GM23338 (cell line): ENCODE data around the gene MCOLN2. TPM values are rescaled to one million over a fixed set of nuclear protein-coding genes. Genes with fewer than 3 reads are reported as not detected.

Experiments used
- ATAC-seq: fragments of 200-7000 bp; cut with Tn5 transposase; 3 replicates; pipeline ENCODE4 v1.9.1; 2020
- DNase-seq: peaks from one replicate; pipeline ENCODE4 v3.0.0-alpha.2; 2015; ENCODE audit warnings: low spot score
- H2AFZ ChIP-seq: fragments of 200-600 bp; sonication (generic); 2 replicates; pipeline ENCODE4 v1.8.0; 2016; ENCODE audit warnings: antibody characterized with exemption, mild to moderate bottlenecking, moderate library complexity
- H3F3A ChIP-seq: fragments of 200-600 bp; sonication (generic); replicated peaks from 2 replicates; pipeline ENCODE4 v1.8.0; 2017; ENCODE audit warnings: antibody characterized with exemption, mixed run types, low read depth
- H3K27ac ChIP-seq: fragments of 200-600 bp; sonication (generic); 2 replicates; pipeline ENCODE4 v1.6.1; 2016; ENCODE audit warnings: low read depth
- H3K27me3 ChIP-seq: fragments of 200-600 bp; sonication (generic); 2 replicates; pipeline ENCODE4 v1.8.0; 2016; ENCODE audit warnings: mild to moderate bottlenecking, mixed run types, moderate library complexity; ENCODE audit not compliant: insufficient read depth
- H3K36me3 ChIP-seq: fragments of 200-600 bp; sonication (generic); 2 replicates; pipeline ENCODE4 v1.8.0; 2016; ENCODE audit warnings: mild to moderate bottlenecking; ENCODE audit not compliant: insufficient read depth
- H3K4me1 ChIP-seq: fragments of 200-600 bp; sonication (generic); 2 replicates; pipeline ENCODE4 v1.8.0; 2016; ENCODE audit warnings: mild to moderate bottlenecking, moderate library complexity; ENCODE audit not compliant: insufficient read depth
- H3K4me2 ChIP-seq: fragments of 200-600 bp; sonication (generic); 2 replicates; pipeline ENCODE4 v1.7.1; 2017; ENCODE audit warnings: mixed run types
- H3K4me3 ChIP-seq: fragments of 200-600 bp; sonication (generic); 2 replicates; pipeline ENCODE4 v1.6.1; 2016; ENCODE audit warnings: mixed run types
- H3K79me2 ChIP-seq: fragments of 200-600 bp; sonication (generic); replicated peaks from 2 replicates; pipeline ENCODE4 v1.8.0; 2017; ENCODE audit warnings: mild to moderate bottlenecking; ENCODE audit not compliant: insufficient read depth
- H3K9me2 ChIP-seq: fragments of 200-600 bp; sonication (generic); 2 replicates; pipeline ENCODE4 v1.8.0; 2017; ENCODE audit not compliant: insufficient read depth
- H4K20me1 ChIP-seq: fragments of 200-600 bp; sonication (generic); replicated peaks from 2 replicates; pipeline ENCODE4 v1.8.0; 2017; ENCODE audit warnings: mild to moderate bottlenecking; ENCODE audit not compliant: insufficient read depth
- H3K27ac Mint-ChIP-seq: 2 replicates; pipeline ENCODE4 v1.8.0; 2020; ENCODE audit warnings: inconsistent platforms, mild to moderate bottlenecking, moderate library complexity, mixed read lengths
- H3K27me3 Mint-ChIP-seq: 3 replicates; pipeline ENCODE4 v1.8.0; 2022; ENCODE audit warnings: low read depth, mild to moderate bottlenecking, moderate library complexity, mixed read lengths, inconsistent platforms; ENCODE audit not compliant: insufficient read depth, poor library complexity
- H3K36me3 Mint-ChIP-seq: 3 replicates; pipeline ENCODE4 v1.8.0; 2021; ENCODE audit warnings: low read depth, mild to moderate bottlenecking, inconsistent platforms, moderate library complexity, mixed read lengths
- H3K4me1 Mint-ChIP-seq: 3 replicates; pipeline ENCODE4 v1.8.0; 2020; ENCODE audit warnings: mild to moderate bottlenecking, inconsistent platforms, mixed read lengths
- H3K4me3 Mint-ChIP-seq: 3 replicates; pipeline ENCODE4 v1.8.0; 2021; ENCODE audit warnings: moderate library complexity, mild to moderate bottlenecking, inconsistent platforms, mixed read lengths
- H3K9me3 Mint-ChIP-seq: 3 replicates; pipeline ENCODE4 v1.8.0; 2020; ENCODE audit warnings: moderate library complexity, mild to moderate bottlenecking, inconsistent platforms, mixed read lengths
- CREB1 ChIP-seq: fragments of 250-450 bp; sonication (Bioruptor Pico); IDR thresholded peaks from 2 replicates; pipeline ENCODE4 v1.5.0; 2020; ENCODE audit warnings: low read depth, mild to moderate bottlenecking, moderate library complexity
- EZH2 ChIP-seq: fragments of 200-600 bp; sonication (generic); IDR thresholded peaks from one replicate; pipeline ENCODE4 v1.8.0; 2017; ENCODE audit warnings: antibody characterized with exemption, mild to moderate bottlenecking, low read depth; ENCODE audit not compliant: unreplicated experiment
- EZH2phosphoT487 ChIP-seq: fragments of 200-600 bp; sonication (generic); IDR thresholded peaks from one replicate; pipeline ENCODE4 v1.8.1; 2018; ENCODE audit warnings: antibody characterized with exemption; ENCODE audit not compliant: unreplicated experiment
- JUNB ChIP-seq: IDR thresholded peaks from one replicate; pipeline ENCODE4 v1.6.1; 2016; ENCODE audit warnings: antibody characterized with exemption; ENCODE audit not compliant: unreplicated experiment
- POLR2AphosphoS5 ChIP-seq: IDR thresholded peaks from 2 replicates; pipeline ENCODE4 v1.6.1; 2016; ENCODE audit warnings: antibody characterized with exemption, low read depth
- ZNF114 ChIP-seq: fragments of 250-450 bp; sonication (Bioruptor Pico); IDR thresholded peaks from 2 replicates; pipeline ENCODE4 v1.5.0; 2020; ENCODE audit warnings: mild to moderate bottlenecking, moderate library complexity
- ZNF462 ChIP-seq: fragments of 250-450 bp; sonication (Bioruptor Pico); IDR thresholded peaks from 2 replicates; pipeline ENCODE4 v1.5.0; 2020; ENCODE audit warnings: mild to moderate bottlenecking, moderate library complexity
- polyA plus RNA-seq: library from polyadenylated mRNA; unstranded; fragments of >200 nt; fragmentation: Nextera tagmentation; extraction: Ambion mirVana; gene quantifications from 2 replicates; pipeline ENCODE4 v1.2.1, GENCODE V29; 2016
- total RNA-seq: library from RNA; depleted of rRNA; stranded (reverse); fragments of >200 nt; shearing (Covaris generic); gene quantifications from 2 replicates; pipeline ENCODE4 v1.2.3, GENCODE V29; 2014

Gene MCOLN2
- total and polyA plus RNA-seq, 2 experiments from 2014 or later, result 2.7 to 10.0 TPM

- TF ChIP-seq ZNF462 (CRISPR knock-in tag), result no peak
- TF ChIP-seq ZNF114, result no peak
- no peak for TF ChIP-seq EZH2
- TF ChIP-seq CREB1 (CRISPR knock-in tag), result no peak
- TF ChIP-seq EZH2phosphoT487, result no peak
- no peak for TF ChIP-seq JUNB
Measured at GRCh38 chr1:84885469-84885868, 111.4 kb downstream of the MCOLN2 start (continued).

DNA sequence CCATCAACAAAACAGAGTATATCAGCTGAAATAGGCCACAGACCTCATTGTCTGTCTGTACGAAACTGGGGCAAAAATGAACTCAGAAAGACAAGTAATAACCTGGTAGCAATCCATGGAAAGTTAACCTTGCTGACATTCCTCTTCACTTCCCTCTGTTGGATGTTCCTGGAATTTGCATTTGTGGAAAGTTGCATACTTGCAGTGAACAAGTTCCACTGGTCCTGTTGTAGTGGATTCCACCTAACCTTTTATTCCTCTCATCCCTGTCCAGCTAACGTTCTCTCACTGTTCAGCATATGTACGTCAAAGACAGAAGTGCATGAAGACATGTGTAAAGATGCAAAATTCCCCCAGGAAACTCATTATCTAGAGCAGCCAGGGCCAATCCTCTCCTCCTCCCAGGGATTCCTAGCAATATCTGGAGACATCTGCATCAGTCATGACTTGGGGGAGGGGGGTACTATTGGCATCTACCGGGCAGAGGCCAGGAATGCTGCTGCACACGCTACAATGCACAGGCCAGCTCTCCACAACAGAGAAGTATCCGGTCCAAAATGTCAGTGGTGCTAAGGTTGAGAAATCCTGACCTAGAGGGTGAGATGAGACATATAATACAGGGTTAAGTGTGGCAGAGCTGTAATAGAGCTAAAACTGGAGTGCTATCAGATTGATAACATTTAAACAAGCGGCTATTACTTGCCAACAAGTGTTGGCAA lies 112.1 kb downstream of the MCOLN2 start:
- ATAC-seq, result no peak

More for the DNA sequence above, 112.1 kb downstream of the MCOLN2 start:
- no peaks in the 10 kb centered on the region for H3K4me1 ChIP-seq
- Mint-ChIP-seq H3K27me3 (peaks cover 2% of the 10 kb centered on the region), H3K4me1 (peaks cover 16% of the 10 kb centered on the region), H3K4me3 (no peak overlapping the region), H3K27ac (no peak overlapping the region), H3K9me3 (peaks cover 13% of the 10 kb centered on the region), H3K36me3 (peaks cover 53% of the 10 kb centered on the region)
- H3K36me3 ChIP-seq, result peaks cover 16% of the 10 kb centered on the region; the same call in 1 of the 2 replicates
- no peaks in the 10 kb centered on the region for H4K20me1 ChIP-seq
- no peak overlapping the region for H3K4me2 ChIP-seq
- no peak overlapping the region for H2AFZ ChIP-seq
- H3K27ac ChIP-seq, result no peak overlapping the region
- H3K9me2 ChIP-seq, result no peaks in the 10 kb centered on the region
- H3K4me3 ChIP-seq, result no peak overlapping the region
- H3K79me2 ChIP-seq, result peaks cover 55% of the 10 kb centered on the region
- H3K27me3 ChIP-seq, result no peaks in the 10 kb centered on the region
- DNase-seq, result no peak
- no peak for TF ChIP-seq CREB1 (CRISPR knock-in tag)
- TF ChIP-seq ZNF114, result no peak
- no peak for TF ChIP-seq POLR2AphosphoS5
- no peaks in the 10 kb centered on the region for H3F3A ChIP-seq
